Inflammatory macrophage (primary cell): Measurements from ENCODE around the gene SYP.
"Not testable (repeated sequence)": the region's sequence is repeated elsewhere in the genome, so short reads cannot be mapped to it uniquely, and the experiment has no call there.

Experiments
- DNase-seq, 2 donors: peaks; one replicate each; pipeline ENCODE4 v3.0.0-alpha.2; 2020 to 2022

SYP gene

DNA sequence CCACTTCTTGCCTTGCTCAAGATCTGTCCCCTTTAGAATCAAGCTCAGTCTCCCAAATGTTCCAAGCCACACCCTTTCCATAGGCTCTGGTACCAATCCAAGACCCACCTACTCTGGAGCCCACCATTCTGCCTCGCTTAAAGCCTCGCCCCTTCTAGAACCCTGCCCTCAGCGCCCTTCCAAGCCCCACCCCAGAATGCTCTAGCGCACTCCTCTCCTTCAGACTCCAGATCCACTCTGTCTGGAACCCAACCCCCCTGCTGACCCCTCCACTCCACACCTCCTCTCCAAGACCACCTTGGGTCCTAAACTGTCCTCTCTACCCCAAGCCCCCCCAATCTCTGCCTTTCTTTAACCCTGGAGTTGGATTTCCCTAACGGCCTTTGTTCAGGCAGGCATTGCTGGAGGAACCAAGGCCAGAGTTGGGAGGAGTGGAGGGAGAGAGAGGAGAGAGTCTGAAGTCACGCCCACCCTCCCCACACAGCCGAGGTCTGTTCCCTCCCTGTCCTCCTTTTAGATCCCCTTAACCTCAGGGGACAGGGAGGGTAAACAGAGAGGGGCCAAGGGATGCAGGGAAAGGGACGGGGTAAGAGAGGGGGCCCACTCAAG, 11.4 kb downstream of the SYP start:
- no peak for DNase-seq

DNA sequence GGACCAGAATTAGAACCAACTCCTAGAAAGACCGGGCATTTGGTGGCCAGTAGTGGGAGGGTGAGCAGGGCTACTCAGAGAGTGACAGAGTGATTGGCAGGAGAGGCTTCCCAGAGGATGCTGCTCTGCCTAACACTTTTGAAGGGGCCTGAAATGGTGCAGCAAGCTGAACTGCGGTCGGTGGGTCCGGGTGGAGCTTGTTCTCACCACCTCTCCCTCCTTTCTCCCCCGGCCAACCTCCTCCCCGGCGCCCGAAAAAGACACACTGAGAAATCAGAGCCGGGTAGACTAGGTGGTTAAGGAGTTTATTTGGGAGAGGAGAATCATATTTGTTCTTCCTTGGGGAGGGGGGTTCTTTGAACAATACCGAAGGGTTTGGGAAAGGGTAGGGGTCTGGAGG, 12.5 kb downstream of the SYP start:
- DNase-seq = no peak

DNA sequence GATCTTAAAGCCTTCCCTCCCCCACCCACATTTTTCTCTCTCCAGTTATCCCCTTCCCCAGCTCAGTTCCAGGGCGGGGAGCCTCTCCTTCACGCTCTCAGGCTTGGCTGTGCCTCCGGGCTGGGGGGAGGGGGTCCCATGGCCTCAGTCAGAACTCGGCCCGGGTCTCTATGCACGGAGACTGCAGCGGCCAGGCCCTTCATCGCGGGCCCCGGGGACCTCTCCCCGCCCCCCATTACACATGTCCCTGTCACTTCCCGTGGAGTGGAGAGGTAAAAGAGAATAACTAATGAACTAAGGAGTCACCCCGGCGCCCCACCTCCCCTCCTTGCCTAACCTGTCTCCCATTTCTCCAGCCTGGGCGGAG, 13.0 kb downstream of the SYP start:
- DNase-seq = no peak

DNA sequence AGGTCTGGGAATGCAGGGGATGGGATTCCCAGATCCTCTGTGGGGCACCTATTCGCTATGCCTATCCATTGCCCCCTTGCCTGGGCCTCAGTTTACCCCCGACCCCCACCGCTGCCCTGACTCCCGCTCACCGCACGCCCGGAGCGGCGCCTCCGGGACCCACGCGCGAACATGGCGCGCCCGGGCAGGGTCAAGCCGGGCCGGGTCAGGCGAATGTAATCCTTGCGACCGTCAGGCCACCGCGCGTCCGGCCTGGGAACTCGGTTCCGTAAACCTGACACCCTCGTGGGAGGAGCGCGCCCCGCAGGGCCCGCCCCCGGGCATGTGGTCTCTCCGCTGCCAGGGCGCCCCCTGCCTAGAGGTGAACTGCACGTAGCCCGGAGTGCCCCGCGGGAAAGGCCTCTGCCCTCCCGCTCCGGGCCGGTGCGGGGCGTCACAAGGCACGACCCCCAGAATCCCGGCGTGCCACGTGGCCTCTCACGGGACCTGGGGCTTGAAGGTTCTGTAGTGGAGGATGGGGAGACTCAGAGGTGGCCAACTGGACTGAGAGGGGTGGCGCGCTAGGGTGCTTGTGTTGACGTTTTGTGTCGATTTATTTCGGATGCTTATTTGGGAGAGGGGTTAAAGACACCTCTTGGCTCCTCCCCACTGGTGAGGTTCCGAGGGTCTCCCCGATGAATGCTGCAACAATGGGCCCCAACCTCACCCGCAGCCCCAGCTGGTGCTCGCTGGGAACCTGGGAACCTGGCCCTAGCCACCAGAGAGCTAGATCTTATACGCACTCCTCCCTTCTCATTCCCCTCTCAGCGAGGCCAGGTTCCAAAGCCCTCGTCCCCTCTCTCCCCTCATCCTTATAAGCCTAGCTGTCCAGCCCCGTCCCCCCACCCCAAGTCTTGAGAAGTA, 13.6 kb downstream of the SYP start, which contains the start of gene PRICKLE3:
Gene PRICKLE3, minus strand, starts transcription at position 249 of the 903 bp plus-strand sequence. Its CDS starts 76 bp downstream, at position 173.
- DNase-seq = peak; percentile 56 to 77

DNA sequence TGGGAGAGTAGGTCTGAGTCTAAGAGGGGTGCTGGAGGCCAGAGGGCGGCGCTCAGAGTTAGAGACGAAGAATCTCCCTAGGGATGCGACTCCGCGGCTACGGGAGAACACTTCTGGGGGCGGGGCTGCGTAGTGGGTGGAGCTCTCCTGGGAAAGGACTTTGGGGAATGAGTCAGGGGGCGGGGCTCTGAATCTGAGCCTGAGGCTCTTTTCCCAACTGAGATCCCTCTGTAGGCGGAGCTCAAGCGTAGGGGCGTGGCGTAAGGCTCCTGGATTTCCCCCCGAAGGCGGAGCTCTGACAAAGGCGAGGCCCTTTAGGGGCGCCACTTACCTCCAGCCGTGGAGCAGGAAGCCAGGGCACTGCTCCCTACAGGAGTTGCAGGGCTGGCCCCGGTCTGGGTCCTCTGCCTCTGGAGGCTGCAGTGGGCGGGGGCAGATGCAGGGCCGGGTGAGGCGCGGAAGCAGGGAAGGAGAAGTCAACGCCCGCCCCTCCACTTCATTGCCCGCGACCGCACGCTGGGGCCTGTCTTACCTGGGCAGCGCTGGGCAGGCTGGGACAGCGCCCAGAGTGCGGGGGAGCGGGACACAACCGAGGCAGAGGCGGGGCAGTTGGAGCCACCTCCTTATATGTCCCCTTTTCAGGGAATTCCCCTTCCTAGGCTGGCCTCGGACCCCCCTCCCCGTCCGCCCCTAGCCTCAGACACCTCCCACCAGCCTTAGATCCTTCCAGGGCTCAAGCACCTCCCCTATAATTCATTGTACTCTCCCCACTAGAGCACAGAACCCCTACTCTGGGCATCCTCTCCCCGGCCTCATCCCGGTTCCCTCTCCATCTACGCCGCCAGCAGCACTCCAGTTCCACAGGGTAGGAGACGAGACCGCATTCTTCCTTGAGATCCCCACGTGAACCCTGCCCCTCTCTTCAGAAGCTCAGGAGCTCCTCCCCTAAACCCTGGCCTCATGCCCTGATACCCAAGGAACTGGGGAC, 15.4 kb downstream of the SYP start:
- DNase-seq = peak; percentile 41 to 56

DNA sequence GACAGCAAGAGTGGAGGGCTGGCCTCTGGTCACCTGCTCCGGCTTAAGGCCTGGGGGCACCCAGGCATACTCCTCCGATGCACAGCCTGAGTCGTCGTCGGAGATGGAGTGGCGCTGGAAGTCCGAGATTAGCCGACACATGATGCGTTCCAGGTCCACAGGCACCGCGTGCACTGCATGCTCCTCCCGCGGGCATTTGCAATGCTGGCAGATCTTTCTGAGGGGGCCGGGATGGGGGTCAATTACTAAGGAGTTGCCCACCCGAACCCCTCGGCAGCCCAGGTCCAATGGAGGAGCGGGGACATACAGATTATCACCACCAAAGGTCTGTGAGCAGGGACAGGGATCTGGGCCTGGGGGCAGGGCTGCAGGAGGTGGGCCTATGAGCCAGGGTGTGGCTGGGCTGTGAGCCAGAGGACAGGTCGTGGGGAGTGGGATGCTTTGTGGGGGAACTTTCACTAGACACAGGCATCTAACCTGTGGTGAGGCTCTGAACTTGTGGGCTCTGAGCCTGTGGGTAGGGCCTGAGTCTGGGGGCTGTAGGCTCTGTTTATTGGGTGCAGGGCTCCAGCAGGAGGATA, 16.2 kb downstream of the SYP start:
- DNase-seq = no peak

DNA sequence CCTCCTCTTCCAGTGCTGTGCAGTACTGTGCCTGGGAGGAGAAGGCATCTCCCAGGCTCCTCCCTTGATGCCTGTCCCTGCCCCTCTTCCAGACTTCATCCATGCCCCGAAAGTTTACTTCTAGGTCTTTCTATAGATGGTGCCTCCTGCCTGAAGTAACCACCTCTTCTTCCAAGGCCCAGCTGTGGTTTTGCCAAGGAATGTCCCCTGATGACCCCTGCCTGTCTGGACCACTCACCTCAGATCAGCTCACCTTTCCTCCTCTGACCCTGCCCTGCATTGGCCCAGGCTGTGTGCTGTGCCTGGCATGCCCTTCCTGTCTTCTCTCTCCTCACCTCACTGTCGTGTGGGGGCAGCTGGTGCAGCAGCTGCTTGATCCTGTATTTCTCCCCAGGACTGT, 20.6 kb downstream of the SYP start:
- DNase-seq = no peak

DNA sequence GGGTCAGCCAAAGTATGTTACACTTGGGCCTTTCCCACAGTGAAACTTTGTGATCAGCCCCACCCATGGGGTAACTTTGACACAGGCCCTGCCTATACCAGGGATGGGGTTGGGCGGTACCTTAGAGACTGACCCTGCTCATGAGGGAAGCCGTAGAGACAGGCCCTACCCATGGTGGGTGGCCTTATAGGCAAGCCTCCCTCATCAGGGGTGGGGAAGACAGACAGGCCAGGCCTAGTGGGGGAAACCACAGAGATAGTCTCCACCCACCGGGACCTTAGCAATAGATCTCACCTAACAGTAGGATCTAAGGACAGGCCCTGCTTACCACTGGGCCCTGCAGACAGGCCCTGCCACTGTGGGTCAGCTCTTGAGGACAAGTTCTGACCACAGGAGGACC, 21.5 kb downstream of the SYP start:
- DNase-seq = no peak

DNA sequence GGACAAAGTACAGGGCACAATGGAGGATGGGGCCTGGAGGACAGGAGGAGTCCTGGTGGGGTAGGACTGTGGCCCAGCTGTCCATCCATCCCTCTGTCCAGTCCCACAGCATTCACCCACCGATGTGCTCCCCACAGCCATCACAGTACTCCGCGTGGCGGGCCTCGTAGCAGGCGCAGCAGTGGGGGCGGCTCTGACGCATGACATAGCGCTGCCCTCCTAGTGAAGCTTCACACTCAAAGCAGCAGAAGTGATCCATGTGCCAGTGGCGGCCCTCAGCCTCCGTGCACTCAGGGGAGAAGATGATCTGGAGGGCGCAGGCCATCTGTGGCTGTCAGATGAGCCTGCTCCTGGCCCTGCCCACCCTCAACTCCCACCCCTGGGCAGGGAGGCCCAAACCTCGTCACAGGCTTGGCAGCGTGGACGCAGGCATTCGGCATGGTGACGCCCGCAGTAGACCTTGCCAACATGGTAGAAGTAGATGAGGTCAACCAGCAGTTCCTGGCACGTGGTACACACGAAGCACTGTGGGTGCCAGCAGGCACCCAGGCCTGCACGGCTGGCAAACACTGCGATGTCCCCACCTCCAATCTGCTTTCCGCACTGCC, 22.0 kb downstream of the SYP start:
- DNase-seq = no peak

DNA sequence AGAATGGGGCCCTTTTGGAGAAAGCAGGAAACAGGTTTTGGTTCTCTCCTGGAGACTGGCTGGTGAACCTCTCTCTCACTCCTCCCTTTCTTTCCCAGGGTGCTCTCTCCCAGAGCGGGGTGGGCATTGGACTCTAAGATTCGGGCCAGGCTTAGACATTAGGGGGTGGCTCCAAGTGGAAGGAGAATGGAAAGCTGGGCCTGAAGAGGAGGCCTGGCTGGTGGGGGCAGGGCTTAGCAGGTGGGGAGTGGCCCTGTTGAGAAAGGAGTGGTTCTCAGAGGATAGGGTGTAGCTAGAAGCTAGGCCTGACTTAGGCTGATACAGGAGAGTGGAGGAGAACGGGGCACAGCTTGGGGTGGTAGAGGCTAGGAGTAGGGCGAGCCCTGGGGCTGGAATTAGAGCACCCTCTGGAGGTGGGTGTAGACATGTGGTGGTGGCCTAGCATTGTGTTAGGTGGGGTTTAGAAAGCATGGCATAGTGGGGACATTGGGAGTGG, 22.6 kb downstream of the SYP start:
- DNase-seq = no peak

DNA sequence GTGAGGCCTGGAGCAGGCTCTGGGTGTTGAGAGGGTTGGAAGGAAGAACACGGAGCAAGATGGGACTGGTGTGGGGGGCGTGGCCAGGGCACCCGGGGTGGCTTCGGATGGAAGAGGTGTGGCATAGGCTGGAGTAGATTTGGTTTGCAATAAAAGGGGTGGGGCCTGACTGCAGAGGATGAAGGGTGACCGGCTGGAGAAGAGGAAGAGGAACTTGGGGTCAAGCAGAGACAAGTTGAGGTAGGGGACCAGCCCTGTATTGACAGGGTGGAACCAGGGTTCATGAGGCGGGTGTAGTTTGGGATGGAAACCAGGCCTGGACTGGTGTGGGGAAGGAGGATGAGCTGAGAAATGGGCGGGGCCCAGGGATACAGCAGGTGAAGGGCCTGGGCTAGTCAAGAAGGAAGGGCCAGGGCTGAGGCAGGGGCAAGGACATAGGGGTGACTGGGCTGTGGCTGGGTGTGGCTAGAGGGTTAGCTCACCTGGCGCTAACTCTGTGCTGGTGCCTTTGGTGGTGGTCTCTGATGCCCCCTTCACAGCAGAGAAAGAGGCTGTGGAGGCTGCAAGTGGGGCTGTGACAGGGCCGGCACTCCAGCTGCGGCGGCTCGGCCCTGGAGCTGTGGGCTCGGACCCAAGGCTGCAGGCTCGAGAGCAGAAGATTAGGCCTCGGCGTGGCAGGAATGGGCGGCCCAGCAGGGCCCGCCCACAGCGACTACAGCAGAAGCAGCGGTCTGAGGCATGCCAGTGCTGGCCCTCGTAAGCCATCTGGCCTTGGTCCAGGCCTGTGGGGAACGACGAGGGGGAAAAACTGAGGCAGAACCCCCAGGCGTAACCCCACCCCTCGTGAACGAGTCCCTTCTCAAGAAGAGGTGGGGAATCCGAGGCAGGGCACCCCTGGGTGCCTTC, 23.3 kb downstream of the SYP start:
- DNase-seq = peak in 1 of 2 donors; percentile 71

DNA sequence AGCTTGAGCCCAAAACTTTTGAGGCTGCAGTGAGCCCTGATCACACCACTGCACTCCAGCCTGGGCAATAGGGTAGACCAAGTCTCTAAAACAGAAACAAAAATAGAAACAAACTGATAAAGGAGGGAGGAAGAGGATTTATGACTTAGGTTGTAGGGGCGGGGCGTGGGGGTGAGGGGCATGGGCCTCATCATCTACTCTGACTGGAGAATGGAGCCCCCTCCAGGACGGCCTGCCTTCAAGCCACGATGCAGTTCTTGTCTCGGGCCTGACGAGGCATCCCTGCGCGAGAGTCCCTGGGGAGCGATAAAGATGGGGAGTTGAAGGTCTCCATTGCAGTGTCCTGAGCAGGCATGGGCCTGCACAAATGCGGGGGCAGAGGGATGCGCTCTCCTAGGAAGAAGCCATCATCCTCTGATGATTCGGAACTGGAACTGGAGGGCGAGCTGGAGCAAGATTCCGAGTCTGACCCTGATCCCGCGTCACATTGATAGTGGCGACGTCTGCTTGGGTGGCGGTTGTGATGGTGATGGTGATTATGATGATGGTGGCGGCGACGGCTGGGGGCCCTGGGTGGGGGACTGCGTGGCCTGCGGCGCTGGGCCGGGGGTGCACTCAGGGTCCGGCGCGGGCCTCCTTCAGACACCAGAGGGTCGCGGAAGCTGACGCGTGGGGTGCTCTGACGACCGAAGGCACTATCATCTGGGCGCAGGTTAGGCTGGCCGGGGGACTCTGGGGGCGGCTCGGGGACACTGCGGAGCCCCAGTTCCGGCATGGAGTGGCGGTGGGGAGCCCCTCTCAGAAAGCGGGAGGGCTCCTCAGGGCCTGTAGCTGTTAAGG, 24.3 kb downstream of the SYP start:
- DNase-seq = no peak

DNA sequence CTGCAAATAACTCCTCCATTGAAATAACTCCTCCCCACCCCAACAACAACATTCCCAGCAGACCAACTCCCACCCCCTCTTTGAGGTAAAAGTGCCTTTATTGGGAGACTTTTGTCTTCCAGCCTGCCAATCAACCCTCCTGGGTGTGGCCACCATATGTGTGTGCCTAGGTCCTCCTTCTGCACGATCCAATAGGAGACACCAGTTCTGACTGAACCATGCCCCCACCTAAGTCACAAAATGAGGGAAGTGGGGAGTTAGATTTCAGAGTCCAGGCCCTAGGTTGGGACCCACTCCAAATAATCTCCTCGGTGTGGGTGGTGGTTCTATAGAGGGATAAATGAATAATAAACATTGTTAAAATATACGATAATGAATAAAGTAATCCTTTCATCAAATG, 25.3 kb downstream of the SYP start:
- no peak for DNase-seq

DNA sequence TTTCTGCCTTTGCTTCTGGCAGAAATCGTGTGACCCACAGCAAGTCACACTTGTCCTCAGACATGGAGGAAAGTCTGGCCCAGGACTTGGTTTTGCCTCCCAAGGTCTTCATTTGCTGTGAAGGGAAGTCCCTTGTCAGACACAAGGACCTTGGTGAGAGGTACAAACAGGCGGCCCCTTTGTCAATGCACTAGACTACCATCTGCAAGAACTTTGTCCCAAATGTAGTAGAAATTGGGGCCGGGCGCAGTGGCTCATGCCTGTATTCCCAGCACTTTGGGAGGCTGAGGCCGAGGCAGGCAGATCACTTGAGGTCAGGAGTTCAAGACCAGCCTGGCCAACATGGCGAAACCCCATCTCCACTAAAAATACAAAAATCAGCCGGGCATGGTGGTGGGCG, 26.4 kb downstream of the SYP start:
- DNase-seq = not testable (repeated sequence)

DNA sequence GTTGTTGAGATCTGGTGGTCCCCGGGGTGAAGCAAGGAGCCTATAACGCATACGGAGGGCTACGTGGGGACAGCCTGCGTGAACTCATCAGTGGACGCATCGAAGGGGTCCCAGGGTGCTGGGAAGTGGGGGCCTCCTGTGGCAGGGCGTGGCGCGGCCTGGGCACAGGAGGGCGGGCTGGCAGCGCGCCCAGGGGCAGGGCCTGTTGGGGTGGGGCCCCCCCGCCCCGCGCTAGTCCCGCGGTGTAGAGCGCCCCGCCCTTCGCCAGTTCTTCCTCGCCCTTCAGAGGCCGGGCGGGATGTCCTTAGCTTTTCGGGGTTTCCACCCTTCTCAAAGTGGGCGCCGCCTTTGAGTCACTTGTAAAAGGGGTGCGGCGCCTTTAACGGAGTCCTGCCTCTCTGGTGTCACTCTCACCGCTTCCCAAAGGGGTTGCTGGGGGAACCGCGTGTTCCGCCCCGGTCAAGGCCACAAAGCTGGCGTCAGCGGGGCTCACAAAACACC, 27.7 kb downstream of the SYP start:
- peak; percentile 82 for DNase-seq

DNA sequence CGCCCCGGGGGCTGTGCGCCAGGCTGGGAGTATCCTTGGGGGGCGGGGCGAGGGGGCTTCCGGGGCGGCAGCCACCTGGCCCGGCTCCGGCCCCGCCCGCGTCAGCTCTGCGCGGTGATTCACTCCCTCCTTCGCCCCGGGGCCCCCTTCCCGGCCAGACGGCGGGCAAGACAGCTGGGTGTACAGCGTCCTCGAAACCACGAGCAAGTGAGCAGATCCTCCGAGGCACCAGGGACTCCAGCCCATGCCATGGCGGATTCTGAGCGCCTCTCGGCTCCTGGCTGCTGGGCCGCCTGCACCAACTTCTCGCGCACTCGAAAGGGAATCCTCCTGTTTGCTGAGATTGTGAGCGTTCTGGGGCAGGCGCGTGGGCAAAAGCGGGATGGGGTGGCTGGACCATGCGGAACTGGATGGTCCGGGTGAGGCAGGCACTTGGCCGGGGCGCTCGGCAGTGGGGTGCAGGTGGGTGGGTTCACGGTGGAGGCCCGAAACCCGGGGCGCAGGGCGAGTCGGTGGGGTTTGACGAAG, 28.2 kb downstream of the SYP start, which contains the start of gene PLP2:
Gene PLP2, plus strand, starts transcription at position 147 of the 528 bp plus-strand sequence. Its CDS starts 103 bp downstream, at position 250.
- DNase-seq = peak; percentile 20 to 39

DNA sequence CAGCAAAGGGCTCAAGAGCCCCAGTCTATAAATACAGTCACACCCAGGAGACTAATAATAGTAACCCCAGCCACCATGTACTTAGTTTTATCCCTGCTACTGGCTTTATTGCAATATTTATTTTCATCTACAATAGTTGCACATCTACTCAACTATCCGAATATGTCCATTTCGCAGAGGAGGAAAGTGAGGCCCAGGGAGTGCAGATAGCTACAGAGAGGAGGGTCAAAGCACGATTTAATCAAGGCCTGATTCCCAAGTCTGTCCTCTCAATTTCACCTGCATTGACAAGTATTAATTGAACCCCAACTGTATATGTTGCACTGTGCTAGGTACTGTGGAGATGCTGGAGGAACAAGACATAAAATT, 32.3 kb downstream of the SYP start:
- DNase-seq = no peak

DNA sequence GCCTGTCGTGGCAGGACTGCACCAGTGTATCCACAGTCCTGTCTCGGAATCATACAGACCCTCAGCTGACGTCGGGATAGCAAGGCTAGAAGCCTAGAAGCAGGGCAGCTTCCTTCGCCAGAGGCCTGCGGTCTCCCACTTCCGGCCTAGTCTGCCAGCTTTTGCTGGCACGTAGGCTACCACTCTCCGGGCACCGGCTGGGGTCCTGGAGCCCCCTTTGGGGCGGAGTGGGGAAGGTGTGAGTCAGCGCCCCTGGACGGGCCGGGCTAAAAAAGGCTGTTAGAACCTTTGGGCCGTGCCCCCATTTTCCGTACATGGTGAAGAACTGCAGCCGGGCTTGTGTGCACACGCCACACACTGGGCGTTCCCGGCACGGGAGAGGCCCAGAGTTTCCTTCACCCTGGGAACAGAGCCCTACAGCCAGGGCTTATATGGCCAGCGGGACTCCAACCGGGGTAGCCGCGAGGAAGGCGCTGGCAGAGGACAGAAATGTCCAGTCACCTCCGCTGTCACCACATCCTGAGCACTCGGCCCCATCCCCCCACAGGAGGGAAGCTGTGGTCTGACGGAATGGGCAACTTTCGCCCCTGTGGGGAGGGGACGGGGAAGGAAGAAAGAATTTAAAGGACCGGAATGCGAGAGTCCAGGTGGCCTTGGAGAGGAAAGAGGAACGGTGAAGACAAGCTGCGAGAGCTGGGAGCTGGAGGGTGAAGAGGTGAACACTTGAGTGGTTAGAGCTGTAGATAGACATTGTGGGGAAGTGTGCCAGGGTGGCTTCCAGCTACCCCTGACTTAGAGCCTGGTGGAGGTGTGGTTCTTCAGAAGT, 32.9 kb downstream of the SYP start:
- peak; percentile 59 to 72 for DNase-seq
